Renal pelvis (tissue), 4 donors: Measurements from ENCODE around the gene ACSL1. TPM values are rescaled to one million over a fixed set of nuclear protein-coding genes. Genes with fewer than 3 reads are reported as not detected.
"Not testable (repeated sequence)": the region's sequence is repeated elsewhere in the genome, so short reads cannot be mapped to it uniquely, and the experiment has no call there.

Source experiments
- DNase-seq: peaks from one replicate; pipeline ENCODE4 v3.0.0-alpha.2; 2013
- polyA plus RNA-seq, 3 donors: library from polyadenylated mRNA; unstranded; fragments of 120-200 nt; gene quantifications; one replicate each; pipeline ENCODE4 v1.2.1, GENCODE V29; 2013; ENCODE audit not compliant: insufficient read length in 3 of 3

Gene ACSL1
- polyA plus RNA-seq, 3 donors = 46.8 to 64.5 (median 50.9) TPM

- no peak for DNase-seq
Measured at GRCh38 chr4:184844742-184845141, 19.0 kb upstream of the ACSL1 start.

DNA sequence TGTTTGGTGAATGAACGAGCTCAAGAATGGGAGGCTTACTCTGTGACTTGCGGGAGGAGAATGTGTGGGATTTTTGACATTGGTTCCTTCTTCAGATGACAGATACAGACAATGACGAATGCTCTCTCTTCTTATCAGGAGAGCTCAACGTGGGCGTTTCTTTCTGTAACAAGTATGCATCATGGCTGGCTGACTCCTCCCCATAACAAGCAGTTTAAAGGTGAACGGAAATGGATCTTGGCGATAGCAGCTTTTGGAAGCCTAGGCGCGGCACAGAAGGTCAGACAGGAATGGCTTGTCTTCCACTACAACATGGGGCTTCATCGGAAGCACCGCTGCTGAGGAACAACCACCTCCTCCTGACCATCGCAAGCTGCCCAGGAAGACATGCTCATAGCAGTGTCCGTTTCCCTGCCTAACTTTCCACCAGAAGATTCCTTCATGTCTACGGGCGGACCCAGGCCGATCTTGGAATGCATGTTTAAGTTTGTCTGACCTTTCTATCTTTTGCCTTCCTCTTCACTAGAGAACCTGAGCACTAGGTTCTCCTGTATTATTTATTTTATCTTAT, 18.3 kb upstream of the ACSL1 start:
- no peak for DNase-seq

GRCh38 chr4:184839075-184839399, 13.3 kb upstream of the ACSL1 start:
- DNase-seq = not testable (repeated sequence)

DNA sequence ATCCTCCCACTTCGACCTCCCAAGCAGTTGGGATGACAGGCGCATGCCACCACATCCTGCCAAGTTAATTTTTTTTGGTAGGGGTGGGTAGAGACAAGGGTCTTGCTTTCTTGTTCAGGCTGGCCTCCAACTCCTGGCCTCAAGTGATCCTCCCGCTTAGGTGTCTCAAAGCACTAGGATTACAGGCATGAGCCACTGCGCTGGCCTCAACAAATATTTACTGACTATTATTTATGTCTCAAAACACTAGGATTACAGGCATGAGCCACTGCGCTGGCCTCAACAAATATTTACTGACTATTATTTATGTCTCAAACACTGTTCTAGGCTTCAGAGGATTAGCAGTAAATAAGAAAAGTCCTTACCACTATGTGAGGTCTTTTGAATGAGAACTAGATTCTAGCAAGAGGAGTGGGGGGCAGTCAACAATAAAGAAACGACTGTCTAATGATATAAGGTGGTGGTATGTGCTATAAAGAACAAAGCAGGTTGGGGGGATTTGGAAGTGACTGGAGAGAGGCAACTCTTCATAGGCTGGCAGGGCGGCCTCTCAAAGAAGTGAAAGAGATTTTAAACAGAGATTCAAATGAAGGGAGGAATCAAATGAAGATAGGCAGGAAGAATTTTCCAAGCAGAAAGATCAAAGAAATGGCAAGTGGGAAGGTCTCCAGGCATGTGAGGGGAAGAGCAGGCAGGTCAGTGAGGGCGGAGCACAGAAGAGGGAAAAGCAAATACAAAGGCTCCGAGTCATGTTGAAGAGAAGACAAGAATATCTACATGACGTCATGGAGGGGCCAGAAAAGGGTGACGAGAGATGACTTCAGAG, 12.7 kb upstream of the ACSL1 start:
- no peak for DNase-seq

- no peak for DNase-seq
Measured at GRCh38 chr4:184836613-184837012, 10.8 kb upstream of the ACSL1 start.

- DNase-seq = no peak
Measured at GRCh38 chr4:184833046-184833838, 7.5 kb upstream of the ACSL1 start.

DNA sequence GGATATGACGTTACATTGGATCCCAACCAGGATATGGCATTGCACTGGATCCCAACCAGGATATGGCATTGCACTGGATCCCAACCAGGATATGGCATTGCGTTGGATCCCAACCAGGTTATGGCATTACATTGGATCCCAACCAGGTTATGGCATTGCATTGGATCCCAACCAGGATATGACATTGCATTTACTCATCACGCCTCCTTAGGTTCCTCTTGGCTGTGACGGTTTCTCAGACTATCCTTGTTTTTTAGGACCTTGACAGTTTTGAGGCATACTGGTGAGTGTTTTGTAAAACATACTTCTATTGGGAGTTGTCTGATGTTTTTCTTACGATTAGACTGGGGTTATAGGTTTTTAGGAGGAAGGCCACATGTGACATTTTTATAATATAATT, 5.4 kb upstream of the ACSL1 start:
- no peak for DNase-seq

GRCh38 chr4:184826691-184827270, 1.0 kb upstream of the ACSL1 start:
- DNase-seq = no peak

DNA sequence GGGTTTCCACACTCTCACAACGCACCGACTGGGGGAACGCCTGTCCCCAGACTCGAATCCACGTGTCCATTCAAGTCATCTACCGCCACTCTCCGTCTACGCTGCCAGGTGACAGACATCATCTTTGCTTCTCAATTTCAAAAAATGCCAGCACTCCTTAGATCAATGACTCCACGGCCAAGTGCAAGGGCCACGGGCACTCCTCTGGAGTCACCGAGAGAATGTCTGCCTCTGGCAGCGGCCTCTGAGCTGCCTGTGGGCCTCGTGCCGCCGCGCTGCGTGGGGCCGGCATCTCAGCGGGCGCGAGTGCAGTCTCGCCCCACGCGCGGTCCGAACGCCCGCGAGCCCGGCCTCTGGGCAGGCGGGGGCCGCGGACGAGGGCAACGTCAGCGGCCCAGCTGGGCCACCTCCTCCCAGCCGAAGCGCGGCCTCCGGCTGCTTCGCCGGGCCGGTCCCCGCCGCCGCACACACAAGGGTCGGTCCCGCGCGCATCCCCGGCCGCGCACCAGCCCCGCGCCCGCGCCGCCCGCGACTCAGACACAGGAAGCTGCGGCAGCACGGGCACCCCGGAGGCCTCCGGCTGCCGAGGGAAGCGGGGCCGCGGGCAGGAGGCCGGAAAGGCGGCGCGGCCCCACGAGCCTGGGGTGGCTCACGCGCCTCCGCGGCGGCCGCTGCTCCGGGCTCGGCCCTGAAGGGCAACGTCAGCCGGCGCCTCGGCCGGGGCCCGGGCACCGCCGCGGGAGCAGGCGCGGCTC, 450 bp downstream of the ACSL1 start:
- DNase-seq = no peak

- DNase-seq = no peak
Measured at GRCh38 chr4:184824776-184825084, 1.0 kb downstream of the ACSL1 start.

DNA sequence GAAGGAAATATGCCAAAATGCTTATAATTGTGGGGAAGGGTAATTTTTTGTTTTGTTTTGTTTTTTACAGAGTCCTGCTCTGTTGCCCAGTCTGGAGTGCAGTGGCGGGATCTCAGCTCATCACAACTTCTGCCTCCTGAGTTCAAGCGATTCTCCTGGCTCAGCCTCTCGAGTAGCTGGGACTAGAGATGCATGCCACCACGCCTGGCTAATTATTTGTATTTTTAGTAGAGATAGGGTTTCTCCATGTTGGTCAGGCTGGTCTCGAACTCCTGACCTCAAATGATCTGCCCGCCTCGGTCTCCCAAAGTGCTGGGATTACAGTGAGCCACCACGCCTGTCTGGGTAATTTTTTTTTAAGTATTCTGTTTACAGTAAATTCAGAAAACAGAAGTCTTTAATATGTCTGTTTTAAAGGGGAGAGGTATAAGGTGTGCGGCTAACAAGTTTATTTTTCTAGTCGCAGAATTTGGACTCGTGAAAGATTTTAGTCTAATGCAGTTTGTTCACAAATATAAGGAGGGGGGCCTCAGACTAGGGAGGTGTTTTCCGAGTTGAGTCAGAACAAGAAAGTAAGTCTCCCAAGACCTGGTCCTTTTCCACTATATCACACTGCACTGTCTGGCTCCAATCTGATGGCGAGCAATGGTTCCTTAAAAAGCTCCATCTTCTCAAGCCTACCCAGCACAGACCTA, 1.5 kb downstream of the ACSL1 start:
- DNase-seq = no peak

DNA sequence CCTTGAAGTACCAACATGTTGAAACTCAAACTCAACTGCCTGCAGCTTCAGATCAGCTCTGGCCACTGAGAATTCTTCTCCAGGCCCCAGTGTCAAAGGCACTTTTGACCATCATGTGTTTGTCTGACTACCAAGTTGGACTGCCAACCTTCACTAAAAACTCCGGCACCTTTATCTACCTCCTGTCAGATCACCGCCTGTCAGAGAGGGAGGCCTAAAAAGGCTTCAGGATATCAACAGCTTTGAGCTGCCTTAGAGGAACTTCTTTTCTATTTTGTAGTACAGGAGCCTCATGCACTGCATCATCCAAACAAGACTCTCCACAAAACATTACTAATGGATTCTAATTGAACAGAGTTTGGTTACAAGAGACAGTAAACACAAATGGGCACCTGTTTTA, 2.8 kb downstream of the ACSL1 start:
- no peak for DNase-seq

- DNase-seq = no peak
Measured at GRCh38 chr4:184822356-184822755, 3.4 kb downstream of the ACSL1 start.

- DNase-seq = no peak
Measured at GRCh38 chr4:184821242-184821641, 4.5 kb downstream of the ACSL1 start.

DNA sequence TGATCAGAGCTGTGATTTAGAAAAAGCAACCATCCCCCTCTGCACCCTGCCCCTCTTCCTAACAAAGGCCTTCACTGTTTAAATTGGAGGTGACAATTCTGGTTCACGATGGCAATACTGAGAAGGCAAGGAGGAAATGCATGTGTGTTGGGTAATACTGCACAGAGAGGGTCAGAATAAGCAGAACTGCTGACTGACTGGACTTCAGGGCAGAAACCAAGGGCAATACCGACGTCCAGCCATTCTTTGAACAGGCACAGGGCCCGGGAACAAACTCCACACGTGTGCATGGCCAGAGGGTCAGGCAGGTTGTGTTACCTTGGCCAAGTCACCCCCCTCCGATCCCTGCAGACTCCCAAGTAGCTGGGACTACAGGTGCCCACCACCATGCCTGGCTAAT, 6.0 kb downstream of the ACSL1 start:
- no peak for DNase-seq

DNA sequence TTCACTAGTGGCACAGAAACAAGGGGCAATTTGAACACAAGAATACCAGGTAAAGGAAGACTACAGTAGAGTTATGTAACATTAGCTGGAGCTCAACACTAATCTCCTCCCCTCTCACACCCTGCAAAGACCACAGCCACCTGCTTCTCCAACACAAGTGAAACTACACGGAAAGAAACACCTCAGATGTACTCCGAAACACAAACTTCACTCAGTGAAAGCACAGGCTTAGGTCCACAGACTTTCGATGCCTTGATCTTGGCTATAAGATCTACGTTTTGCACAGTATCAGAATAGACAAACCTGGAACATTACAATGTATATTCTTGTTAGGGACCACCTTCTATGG, 7.6 kb downstream of the ACSL1 start:
- DNase-seq = no peak

DNA sequence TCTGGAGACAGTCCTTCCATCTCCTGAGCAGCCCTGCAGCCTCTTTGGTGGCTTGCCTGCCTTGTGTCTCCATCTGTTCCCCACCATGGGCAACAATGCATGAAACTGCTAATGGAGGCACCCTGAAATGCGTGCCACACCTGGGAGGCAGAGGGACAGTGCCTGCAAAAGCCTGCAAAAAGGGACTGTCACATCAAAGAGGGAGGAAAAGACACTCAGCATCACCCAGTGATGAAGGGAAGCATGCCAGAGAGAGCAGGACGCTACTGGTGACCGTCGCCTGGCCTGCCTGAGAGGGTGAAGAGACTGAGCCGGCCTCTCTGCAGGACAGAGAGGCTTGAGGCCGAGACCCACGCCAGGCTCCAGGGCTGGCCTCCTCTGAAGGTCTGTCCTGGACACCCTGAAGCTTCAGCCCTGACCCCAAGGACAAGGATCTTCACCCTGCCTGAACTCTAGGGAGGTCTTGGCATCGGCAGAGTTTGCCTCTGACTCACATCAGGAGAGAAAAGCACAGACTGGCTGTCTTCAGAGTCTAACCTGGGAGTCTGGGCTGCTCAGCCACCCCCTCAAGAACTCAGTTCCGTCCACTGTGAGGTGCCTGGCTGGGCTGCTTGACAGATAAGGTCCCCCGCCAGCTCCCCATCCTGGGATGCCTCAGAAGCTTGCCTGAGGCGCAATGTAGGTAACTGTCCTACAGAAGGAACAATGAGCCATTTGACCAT, 8.1 kb downstream of the ACSL1 start:
- no peak for DNase-seq

DNA sequence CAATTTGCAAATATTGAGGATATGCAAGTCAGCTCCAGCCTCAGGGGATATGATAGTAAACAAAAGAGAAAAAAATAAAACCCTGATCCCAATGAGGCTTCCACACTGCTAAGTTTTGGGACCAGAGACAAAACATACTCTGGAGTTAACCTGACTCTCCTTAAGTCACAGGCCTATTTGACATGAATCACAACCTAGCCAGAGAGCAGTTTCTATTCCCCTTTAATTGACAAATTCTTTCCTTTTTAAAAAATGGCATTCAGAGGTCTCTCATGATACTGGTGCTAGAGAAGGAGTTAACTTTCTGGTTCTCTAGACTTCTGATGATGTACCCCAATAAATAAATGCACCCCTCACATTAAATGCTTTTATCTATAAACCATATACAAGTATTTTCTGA, 8.8 kb downstream of the ACSL1 start:
- no peak for DNase-seq

GRCh38 chr4:184815046-184815877, 10.5 kb downstream of the ACSL1 start:
- no peak for DNase-seq

DNA sequence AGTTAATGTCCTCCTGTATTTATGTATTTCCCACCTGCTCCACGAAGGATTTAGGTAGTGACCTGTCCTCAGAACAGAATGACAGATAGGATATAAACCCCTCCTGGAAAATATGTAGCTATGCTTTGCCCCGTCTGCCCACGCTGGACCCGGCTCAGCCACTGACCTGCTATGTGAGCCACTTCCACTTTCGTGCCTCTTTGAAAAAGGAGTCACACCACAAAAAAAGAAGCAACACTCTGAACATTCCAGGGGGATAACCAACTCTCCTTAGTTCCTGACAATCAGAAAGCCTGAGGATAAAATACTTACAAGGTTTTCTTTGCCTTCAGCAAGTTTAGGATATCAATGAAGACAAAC, 11.1 kb downstream of the ACSL1 start:
- no peak for DNase-seq
